ENCODE data around the gene SLC2A3. TPM values are rescaled to one million over a fixed set of nuclear protein-coding genes. Genes with fewer than 3 reads are reported as not detected.
"Not testable (repeated sequence)": the region's sequence is repeated elsewhere in the genome, so short reads cannot be mapped to it uniquely, and the experiment has no call there.

The SLC2A3 gene
- polyA plus RNA-seq, 3 donors, result 13.3 to 20.1 (median 19.7) TPM

- DNase-seq, result no peak
Observed at GRCh38 chr12:7917392-7918267, 18.4 kb downstream of the SLC2A3 start.

- no peak for DNase-seq
Observed at GRCh38 chr12:7916936-7917335, 19.1 kb downstream of the SLC2A3 start.

- no peak for DNase-seq
Observed at GRCh38 chr12:7915661-7916403, 20.2 kb downstream of the SLC2A3 start.

GRCh38 chr12:7910106-7910505, 25.9 kb downstream of the SLC2A3 start:
- DNase-seq, result not testable (repeated sequence)

- no peak for DNase-seq
Observed at GRCh38 chr12:7907009-7907408, 29.0 kb downstream of the SLC2A3 start.

- not testable (repeated sequence) for DNase-seq
Observed at GRCh38 chr12:7906303-7906702, 29.7 kb downstream of the SLC2A3 start.

- peak; percentile 56 for DNase-seq
Observed at GRCh38 chr12:7905600-7906125, 30.3 kb downstream of the SLC2A3 start.

DNA sequence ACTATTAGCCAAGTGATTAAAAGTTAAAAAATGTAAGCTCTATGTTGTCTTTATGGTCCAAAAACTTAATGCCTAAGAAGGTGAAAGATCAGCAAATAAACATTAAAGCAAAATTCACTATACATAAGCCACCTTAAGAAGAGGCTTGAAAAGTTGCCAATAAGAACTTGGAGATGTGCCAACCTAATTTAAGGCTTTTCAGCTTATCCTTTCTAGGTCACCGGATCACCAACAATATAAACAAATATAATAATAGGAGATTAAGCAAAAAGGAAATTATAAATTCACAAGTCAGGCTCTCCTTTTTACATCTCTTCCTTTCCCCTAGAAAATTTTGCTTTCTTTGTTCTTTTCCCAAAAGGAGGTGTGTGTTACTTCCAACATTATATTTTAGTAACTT, 30.9 kb downstream of the SLC2A3 start:
- peak; percentile 48 for DNase-seq

- not testable (repeated sequence) for DNase-seq
Observed at GRCh38 chr12:7902416-7902815, 33.6 kb downstream of the SLC2A3 start.

- DNase-seq, result no peak
Observed at GRCh38 chr12:7899755-7900154, 36.2 kb downstream of the SLC2A3 start.

- DNase-seq, result not testable (repeated sequence)
Observed at GRCh38 chr12:7896726-7897125, 39.3 kb downstream of the SLC2A3 start.

DNA sequence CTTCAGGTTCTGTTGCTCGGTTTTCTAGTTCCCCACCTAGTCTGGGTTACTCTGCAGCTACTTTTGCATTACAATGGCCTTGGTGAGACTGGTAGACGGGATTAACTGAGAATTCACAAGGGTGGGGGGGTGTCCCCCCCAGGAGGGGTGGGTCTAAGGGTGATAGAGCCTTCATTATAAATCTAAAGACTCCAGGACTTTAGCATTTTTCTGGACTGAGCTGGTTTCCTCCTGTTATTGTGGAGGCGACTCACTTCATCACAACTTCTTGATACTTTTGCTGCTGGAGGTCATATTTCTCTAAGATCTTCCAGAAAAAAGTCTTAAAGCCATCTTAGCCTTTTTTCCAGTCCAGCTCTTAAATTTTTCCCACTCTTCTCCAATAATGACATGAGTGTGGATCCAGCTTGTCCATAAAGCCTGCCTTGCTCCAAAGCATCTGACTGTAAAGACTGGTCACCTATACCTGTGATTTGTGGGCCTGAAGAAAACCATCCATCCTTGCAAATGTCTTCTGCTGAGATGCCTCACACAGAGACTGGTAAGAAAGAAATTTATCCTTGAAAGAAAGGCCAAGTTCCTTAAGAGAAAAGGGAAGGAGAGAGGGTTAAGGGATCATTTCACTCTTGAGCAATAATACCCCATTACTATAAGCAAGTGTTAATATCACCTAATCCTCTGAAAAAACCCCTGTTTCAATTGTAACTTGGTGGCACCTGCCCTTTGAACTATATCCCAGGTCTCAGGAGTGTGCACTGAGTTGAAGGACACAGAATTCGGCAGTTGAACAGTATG, 43.6 kb downstream of the SLC2A3 start:
- no peak for DNase-seq

- DNase-seq, result no peak
Observed at GRCh38 chr12:7884689-7885088, 51.3 kb downstream of the SLC2A3 start.

DNA sequence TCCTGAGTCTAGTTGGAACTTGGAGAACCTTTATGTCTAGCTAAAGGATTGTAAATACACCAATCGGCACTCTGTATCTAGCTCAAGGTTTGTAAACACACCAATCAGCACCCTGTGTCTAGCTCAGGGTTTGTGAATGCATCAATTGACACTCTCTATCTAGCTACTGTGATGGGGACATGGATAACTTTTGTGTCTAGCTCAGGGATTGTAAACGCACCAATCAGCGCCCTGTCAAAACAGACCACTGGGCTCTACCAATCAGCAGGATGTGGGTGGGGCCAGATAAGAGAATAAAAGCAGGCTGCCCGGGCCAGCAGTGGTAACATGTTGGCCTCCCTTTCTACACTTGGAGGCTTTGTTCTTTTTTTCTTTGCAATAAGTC, 54.3 kb downstream of the SLC2A3 start:
- not testable (repeated sequence) for DNase-seq

GRCh38 chr12:7880952-7881735, 54.8 kb downstream of the SLC2A3 start:
- not testable (repeated sequence) for DNase-seq

- no peak for DNase-seq
Observed at GRCh38 chr12:7879246-7879645, 56.7 kb downstream of the SLC2A3 start.

GRCh38 chr12:7877420-7877819, 58.6 kb downstream of the SLC2A3 start:
- DNase-seq, result no peak

DNA sequence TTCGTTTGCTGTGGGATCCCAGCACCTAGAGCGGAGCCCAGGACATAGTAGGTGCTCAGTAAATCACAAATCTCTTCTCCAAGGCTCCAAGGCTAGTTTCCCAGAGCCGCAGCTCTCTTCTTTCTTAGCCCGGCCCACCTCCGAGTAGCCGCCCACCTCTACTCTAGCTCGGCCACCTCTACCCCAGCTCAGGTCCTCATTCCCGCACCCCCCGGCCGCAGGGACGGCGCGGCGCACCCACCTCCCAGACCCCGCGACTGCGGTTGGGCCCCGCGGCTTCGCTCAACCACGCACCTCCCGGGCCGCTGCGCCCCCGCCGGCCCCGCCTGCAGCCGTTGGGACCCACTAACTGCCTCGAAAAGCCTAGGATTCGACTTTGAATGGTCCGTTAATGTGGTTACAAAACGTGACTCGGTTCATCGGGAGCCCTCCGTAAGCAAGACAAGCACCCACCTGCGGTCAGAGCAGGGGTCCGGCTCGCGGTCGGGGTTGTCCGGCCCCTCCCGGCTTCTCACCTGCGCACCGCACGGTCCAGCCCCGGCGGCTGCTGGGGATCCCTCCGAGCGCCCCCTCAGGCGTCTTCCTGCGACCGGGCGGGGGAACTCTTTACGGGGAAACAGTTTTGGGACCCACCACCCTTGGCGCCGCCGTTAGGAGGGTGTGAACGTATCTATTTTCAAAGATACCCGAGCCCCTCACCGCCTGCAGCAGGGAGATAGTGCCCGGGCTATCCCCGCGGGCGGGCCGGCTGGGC, 63.2 kb downstream of the SLC2A3 start, which contains the start of gene SLC2A14:
Gene SLC2A14 (minus strand): TSS at position 350 of the 754 bp plus-strand sequence. CDS start 3,035 bp downstream, outside the sequence.
- no peak for DNase-seq

- no peak for DNase-seq
Observed at GRCh38 chr12:7870335-7870734, 65.7 kb downstream of the SLC2A3 start.
